Measurements from ENCODE around the gene NAALADL1. TPM values are rescaled to one million over a fixed set of nuclear protein-coding genes. Genes with fewer than 3 reads are reported as not detected.

The NAALADL1 gene
- total RNA-seq, 1 donor from 2014 or later = not detected

- H3K9me3 Mint-ChIP-seq (ENCODE audit: unreplicated experiment) = no peaks in the 10 kb centered on the region
- peaks cover 16% of the 10 kb centered on the region for H3K4me1 Mint-ChIP-seq (ENCODE audit: unreplicated experiment)
- H3K4me3 Mint-ChIP-seq (ENCODE audit: unreplicated experiment) = no peak overlapping the region
- no peak for DNase-seq (ENCODE audit: low spot score)
- peaks cover 8% of the 10 kb centered on the region for H3K27me3 Mint-ChIP-seq (ENCODE audit: unreplicated experiment)
- H3K27ac Mint-ChIP-seq (ENCODE audit: unreplicated experiment) = no peak overlapping the region
- peaks cover 10% of the 10 kb centered on the region for H3K36me3 Mint-ChIP-seq (ENCODE audit: low read depth, unreplicated experiment)
- TF ChIP-seq, protein P1, sequence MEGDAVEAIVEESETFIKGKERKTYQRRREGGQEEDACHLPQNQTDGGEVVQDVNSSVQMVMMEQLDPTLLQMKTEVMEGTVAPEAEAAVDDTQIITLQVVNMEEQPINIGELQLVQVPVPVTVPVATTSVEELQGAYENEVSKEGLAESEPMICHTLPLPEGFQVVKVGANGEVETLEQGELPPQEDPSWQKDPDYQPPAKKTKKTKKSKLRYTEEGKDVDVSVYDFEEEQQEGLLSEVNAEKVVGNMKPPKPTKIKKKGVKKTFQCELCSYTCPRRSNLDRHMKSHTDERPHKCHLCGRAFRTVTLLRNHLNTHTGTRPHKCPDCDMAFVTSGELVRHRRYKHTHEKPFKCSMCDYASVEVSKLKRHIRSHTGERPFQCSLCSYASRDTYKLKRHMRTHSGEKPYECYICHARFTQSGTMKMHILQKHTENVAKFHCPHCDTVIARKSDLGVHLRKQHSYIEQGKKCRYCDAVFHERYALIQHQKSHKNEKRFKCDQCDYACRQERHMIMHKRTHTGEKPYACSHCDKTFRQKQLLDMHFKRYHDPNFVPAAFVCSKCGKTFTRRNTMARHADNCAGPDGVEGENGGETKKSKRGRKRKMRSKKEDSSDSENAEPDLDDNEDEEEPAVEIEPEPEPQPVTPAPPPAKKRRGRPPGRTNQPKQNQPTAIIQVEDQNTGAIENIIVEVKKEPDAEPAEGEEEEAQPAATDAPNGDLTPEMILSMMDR (IDR thresholded peaks at IDR 0.05; ENCODE audit: unreplicated experiment) = no peak
These were observed 28.9 kb upstream of the NAALADL1 start for GRCh38 chr11:65087216-65087615.

DNA sequence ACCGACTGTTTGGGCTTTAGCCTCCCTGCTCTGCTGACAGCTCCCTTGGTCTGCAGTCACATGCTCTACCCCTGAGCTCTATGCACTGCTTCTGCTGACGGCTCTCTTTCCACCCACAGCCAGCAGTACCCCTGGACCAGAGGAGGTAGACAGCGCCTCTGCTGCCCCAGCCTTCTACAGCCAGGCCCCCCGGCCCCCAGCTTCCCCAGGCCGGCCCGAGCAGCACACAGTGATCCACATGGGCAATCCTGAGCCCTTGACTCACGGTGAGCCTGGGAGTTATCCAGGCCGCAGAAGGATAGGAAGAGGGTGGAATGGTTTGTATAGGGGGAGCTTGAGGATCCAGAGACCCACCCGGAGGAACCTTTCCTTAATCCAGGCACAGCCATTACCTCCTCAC lies 28.5 kb upstream of the NAALADL1 start:
- no peak overlapping the region for H3K4me3 Mint-ChIP-seq (ENCODE audit: unreplicated experiment)
- TF ChIP-seq, protein P1 (IDR thresholded peaks at IDR 0.05; ENCODE audit: unreplicated experiment) = no peak
- peaks cover 10% of the 10 kb centered on the region for H3K36me3 Mint-ChIP-seq (ENCODE audit: low read depth, unreplicated experiment)
- DNase-seq (ENCODE audit: low spot score) = no peak
- peaks cover 16% of the 10 kb centered on the region for H3K4me1 Mint-ChIP-seq (ENCODE audit: unreplicated experiment)
- H3K27me3 Mint-ChIP-seq (ENCODE audit: unreplicated experiment) = peaks cover 8% of the 10 kb centered on the region
- no peaks in the 10 kb centered on the region for H3K9me3 Mint-ChIP-seq (ENCODE audit: unreplicated experiment)
- no peak overlapping the region for H3K27ac Mint-ChIP-seq (ENCODE audit: unreplicated experiment)

- no peak for DNase-seq (ENCODE audit: low spot score)
- H3K9me3 Mint-ChIP-seq (ENCODE audit: unreplicated experiment) = no peaks in the 10 kb centered on the region
- peak overlapping the region; percentile 44 for H3K27ac Mint-ChIP-seq (ENCODE audit: unreplicated experiment)
- peak overlapping the region; percentile 98 for H3K4me3 Mint-ChIP-seq (ENCODE audit: unreplicated experiment)
- H3K4me1 Mint-ChIP-seq (ENCODE audit: unreplicated experiment) = peaks cover 16% of the 10 kb centered on the region
- H3K36me3 Mint-ChIP-seq (ENCODE audit: low read depth, unreplicated experiment) = peaks cover 14% of the 10 kb centered on the region
- TF ChIP-seq, protein P1 (IDR thresholded peaks at IDR 0.05; ENCODE audit: unreplicated experiment) = no peak
- H3K27me3 Mint-ChIP-seq (ENCODE audit: unreplicated experiment) = peaks cover 10% of the 10 kb centered on the region
These were observed 27.1 kb upstream of the NAALADL1 start for GRCh38 chr11:65085446-65085845.

DNA sequence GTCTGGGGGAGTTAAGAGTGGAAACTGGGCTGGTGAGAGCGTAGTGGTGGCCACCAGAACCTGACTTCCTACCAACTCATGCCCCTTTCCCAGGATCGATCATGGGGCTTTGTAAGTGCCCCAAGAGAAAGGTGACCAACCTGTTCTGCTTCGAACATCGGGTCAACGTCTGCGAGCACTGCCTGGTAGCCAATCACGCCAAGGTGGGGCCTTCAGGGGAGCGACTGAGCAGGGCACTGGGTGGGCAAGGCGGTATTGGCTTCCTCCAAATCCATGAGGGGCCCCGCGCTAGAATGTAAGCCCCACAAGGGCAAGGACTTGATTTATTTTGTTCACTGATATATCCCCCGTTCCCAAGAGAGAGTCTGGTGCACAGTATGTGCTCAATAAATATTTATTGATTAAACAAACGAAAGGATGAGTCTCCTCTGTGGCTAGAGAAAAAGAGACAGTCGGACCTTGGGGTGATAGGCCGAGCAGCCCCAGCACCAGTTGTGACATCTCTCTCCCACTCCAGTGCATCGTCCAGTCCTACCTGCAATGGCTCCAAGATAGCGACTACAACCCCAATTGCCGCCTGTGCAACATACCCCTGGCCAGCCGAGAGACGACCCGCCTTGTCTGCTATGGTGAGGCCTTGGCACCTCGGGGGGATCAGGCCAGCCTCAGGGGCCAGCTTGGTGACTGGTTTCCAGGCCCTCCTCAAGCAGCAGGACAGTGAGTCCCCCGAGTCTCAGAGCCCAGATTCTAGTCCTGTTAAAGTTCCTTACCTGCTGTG lies 26.4 kb upstream of the NAALADL1 start:
- H3K36me3 Mint-ChIP-seq (ENCODE audit: low read depth, unreplicated experiment) = peaks cover 14% of the 10 kb centered on the region

More for the DNA sequence above, 26.4 kb upstream of the NAALADL1 start:
- peaks cover 16% of the 10 kb centered on the region for H3K4me1 Mint-ChIP-seq (ENCODE audit: unreplicated experiment)
- DNase-seq (ENCODE audit: low spot score) = no peak
- H3K4me3 Mint-ChIP-seq (ENCODE audit: unreplicated experiment) = peak overlapping the region; percentile 98
- peaks cover 10% of the 10 kb centered on the region for H3K27me3 Mint-ChIP-seq (ENCODE audit: unreplicated experiment)
- H3K27ac Mint-ChIP-seq (ENCODE audit: unreplicated experiment) = peak overlapping the region; percentile 87
- TF ChIP-seq, protein P1 (IDR thresholded peaks at IDR 0.05; ENCODE audit: unreplicated experiment) = no peak
- H3K9me3 Mint-ChIP-seq (ENCODE audit: unreplicated experiment) = no peaks in the 10 kb centered on the region

Data from endothelial cell (in vitro differentiated cells).